ENCODE data around the gene TMEM108.

GRCh38 chr3:133289322-133289721 is 251.1 kb downstream of the TMEM108 start:
- TF ChIP-seq POLR2A (IDR thresholded peaks at IDR 0.05; ENCODE audit: extremely low read depth, insufficient read length) = no peak
- TF ChIP-seq, protein P1, sequence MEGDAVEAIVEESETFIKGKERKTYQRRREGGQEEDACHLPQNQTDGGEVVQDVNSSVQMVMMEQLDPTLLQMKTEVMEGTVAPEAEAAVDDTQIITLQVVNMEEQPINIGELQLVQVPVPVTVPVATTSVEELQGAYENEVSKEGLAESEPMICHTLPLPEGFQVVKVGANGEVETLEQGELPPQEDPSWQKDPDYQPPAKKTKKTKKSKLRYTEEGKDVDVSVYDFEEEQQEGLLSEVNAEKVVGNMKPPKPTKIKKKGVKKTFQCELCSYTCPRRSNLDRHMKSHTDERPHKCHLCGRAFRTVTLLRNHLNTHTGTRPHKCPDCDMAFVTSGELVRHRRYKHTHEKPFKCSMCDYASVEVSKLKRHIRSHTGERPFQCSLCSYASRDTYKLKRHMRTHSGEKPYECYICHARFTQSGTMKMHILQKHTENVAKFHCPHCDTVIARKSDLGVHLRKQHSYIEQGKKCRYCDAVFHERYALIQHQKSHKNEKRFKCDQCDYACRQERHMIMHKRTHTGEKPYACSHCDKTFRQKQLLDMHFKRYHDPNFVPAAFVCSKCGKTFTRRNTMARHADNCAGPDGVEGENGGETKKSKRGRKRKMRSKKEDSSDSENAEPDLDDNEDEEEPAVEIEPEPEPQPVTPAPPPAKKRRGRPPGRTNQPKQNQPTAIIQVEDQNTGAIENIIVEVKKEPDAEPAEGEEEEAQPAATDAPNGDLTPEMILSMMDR (IDR thresholded peaks at IDR 0.05; ENCODE audit: low read depth, low read length) = no peak
- TF ChIP-seq, protein P2, sequence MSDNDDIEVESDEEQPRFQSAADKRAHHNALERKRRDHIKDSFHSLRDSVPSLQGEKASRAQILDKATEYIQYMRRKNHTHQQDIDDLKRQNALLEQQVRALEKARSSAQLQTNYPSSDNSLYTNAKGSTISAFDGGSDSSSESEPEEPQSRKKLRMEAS (IDR thresholded peaks at IDR 0.05; ENCODE audit: low read depth, low read length) = no peak
- TF ChIP-seq MYC (IDR thresholded peaks at IDR 0.05; ENCODE audit: low read depth, low read length) = no peak

Data from NB4 (cell line).